GM21576 (cell line): Measurements from ENCODE around the gene TMTC1.
"Not testable (repeated sequence)": the region's sequence is repeated elsewhere in the genome, so short reads cannot be mapped to it uniquely, and the experiment has no call there.

Experiments
- ATAC-seq: cut with Tn5 transposase; IDR thresholded peaks from one replicate; pipeline ENCODE4 v1.9.1; 2021; ENCODE audit warnings: mild to moderate bottlenecking, moderate library complexity; ENCODE audit not compliant: unreplicated experiment

Gene TMTC1

DNA sequence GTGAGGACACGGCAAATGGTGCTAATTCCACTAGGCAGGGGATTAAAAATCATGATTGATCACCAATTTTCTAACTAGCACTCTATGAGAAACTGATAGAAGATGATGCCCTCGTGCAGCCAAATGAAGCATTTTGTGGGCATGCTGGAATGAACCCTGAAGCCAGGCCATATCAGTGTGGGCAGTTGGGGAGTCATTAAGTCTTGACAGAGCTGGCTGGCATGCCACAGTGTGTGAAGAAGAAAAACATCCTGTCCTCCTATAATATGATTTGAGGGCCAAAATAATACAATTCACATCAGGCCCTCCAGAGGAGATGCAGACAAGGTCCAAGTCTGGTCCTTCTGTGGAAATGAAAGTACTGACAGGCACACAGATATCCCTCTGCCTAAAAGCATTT is 107.1 kb downstream of the TMTC1 start:
- ATAC-seq: no peak

DNA sequence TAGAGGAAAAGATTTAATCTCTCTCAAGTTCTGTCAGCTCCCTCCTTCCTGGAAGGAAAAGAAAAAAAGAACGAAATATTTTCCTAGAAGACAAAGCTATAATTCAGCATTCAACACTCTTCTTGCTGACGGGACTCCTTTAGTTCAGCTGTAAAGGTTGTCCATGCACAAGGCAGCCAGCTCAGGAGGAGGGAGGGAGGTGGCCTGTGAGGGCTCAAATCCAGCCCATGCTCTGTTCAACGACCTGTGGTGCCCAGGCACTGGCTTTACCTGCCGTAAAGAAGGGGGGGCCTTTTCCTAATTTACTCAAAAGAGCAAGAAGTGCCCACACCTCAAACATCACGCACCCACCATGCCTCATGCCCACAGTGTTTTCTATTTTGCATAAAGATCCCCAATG is 109.3 kb downstream of the TMTC1 start:
- ATAC-seq: no peak

DNA sequence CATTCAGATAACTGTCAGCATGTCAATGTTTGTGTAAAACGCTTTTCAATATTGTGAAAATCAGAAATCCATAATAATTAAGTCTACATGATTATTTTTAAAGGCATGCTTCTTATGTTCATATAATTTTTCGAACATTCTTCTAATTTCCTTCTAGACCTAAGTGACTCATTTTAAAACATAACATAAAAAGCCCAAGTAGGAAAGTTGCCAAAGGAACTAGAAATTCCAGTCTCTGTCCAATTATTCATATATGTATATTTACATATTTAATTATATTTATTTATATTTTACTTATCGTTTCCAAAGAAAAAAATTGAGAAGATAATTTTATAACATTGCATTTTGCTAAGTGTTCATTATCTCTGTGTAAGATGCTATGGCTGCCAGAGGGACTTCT is 110.4 kb downstream of the TMTC1 start:
- ATAC-seq: no peak

DNA sequence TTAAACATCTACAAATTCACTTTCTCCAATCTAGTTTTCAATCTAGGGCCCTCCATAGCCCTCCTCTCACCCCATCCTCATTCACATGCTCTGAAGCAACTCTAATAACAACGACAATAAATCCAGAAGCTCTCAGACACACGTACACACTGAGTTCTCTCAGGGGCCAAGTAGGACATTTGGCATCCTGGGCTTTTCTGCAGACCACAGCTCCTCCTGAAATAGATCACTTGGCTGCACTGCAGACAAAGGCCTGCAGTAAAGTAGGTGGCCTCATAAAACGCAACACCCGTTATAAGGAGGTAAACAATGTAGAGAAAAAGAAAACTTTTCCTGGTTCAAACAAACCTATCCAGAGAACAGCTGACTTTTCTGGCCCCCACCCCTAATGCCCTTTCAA is 111.2 kb downstream of the TMTC1 start:
- no peak for ATAC-seq

DNA sequence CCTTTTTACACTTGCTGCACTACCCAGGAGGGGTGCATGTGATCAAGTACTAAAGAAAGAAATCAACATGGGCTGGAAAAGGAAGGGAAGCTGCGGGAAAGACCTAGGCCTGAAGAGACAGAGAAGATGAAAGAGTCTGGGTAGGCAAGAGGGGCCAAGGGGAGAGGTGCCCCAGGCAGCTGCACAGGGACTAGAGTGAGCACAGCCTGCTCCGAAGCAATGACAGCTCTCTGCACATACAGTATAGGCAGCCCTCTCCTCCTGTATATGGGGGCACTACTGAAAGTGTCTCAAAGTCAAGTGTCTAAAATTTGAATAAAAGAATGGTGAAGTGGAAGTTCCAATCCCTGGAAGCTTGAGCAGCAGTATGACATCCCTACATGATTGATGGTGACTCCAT is 112.0 kb downstream of the TMTC1 start:
- ATAC-seq: no peak

DNA sequence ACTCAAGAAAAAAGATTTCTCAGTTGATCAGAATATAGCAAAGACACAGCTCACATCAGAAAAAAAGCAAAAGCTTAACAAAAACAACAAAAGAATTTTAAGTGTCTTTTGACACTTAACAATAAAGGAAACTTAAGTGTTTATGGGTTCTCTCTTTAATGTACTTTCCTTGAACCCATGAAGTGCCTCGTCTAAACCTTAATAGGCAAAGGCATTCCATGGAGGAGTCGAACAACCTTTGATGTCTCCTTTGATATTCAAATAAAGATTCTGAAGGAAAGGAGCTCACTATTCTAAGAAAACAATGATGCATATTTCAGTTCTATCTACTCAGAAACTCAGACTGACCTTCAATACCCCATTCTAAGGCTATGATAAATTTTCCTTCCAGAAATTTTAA is 116.7 kb downstream of the TMTC1 start:
- ATAC-seq: no peak

DNA sequence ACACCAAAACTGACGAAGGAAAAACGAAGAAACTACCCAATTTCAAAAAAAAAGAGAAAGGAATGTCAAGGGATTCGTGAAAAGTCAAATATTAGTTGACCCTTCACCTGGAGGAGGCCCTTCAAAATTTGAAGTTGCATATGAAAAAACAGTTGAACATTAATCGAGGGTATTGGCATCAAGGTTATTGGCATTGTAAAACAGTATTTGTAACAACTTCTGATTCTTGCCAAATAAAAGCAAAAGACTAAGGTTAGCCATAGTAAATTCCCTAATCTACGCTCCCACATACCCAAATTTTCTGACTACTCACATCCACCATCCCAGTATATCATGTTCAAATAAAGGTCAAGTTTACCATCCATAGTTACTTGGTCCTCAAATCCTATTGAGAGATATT is 118.6 kb downstream of the TMTC1 start:
- ATAC-seq: no peak

DNA sequence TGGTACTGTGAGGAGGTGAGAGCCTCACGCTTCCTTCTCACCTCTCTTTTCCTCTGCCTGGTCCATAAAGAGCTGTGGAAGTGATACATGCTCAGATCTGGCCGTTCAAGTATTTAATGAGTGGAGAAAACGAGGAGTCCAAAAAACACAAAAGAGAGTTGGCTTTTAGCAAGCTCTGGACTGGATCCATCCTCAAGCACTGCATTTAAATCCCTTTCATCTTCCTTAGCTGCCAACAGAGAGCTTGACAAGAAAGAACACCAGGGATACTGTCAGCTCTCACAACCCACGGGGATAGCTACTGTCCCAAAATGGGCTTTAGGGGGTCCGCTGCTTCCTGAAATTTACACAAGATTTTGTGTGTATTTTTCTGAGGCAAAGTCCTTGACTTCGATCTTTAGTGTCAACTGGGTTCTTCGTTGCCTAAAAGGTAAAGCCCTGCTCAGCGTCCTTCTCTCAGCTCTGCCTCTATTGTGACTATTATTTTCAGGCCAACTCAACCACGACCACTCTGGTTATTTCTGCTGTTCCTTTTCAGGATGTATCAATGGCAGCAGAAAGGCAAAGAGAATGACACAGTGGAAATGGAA is 120.9 kb downstream of the TMTC1 start:
- no peak for ATAC-seq

DNA sequence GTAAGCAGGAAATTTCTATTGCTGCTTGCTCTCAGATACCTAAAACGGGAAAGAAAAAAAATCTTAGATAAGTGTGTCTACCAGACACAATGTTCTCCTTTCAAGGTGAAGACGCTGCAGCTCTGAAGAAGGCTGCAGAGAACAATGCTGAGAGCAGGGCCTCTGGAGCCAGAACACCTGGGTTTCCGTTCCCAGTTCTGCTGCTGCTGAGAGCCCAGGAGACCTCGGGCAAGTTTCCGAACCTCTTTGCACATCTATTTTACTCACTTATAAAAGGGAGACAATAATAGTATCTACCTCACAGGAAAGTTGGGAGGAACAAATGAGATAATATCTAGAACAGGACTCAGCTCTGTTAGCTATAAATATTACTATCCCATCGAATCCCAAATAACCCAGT is 122.9 kb downstream of the TMTC1 start:
- no peak for ATAC-seq

DNA sequence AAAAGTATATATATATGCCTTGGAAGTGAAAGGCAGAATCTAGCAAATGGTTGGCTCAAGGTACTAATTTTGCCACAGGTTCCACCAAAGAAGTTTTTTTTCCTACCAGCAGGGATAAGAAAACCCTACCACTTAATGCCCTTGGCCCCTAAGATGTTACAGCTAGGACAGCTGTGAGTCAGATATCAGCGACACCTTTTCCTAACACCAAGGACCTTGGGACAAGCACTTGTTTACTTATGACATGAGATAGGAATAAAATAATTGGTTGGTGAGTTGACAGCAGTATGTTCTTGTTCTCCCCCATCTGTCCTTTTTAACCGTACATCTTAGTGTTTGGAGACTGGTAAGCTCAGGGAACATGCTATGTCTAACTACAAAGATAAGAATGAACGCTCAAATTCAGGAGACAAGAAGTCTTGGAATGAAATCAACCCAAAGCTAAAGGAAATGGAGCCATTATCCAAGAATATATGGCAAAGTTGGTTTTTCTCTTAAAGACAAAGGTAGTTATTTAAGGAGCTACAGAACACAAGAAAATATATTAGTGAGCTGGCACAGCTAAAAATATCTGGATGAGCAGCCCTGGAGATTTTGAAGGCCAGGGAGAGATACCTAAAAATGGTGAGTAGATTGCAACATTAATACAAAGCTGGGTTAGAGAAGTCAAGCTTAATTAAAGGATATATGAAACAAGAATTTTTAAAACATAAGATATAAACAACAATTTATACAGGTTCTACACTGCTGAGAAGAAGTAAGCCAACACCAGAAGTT is 126.8 kb downstream of the TMTC1 start:
- ATAC-seq: no peak

DNA sequence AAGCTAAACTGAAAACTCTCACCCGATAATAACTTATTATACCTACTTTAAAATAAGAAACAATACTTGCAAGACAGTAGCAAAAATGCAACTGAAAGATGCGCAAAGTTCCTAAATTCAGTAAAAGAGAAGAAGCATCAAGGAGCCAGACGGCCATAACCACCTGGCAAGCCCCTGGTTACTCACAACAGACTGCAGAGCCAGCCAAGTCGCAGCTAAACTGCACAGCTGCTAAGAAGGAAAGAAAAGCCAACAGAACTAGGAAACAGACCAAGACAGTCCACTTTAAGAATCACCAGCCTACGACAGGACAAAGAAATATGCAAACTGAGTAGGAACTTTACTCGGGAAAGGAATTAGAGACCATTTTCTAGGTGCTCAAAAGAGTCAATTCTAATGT is 127.9 kb downstream of the TMTC1 start:
- ATAC-seq: no peak

DNA sequence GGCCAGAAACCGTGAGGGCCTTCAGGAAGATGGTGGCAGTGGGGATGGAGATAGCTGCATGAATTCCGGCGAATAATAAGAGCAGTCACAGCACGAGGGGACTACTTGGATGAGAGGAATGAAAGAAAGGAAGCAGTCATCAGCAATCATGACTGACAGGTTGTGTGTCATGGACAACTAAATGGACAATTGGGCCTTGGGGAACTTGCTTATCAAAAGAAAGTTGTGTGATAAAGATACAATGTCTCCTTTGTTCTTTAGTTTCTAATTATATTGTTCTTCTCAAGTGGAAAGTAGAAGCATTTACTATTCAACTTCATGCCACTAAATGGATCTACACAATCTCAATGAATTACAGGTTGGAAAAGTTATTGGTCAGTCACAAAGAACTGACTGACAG is 130.5 kb downstream of the TMTC1 start:
- no peak for ATAC-seq

DNA sequence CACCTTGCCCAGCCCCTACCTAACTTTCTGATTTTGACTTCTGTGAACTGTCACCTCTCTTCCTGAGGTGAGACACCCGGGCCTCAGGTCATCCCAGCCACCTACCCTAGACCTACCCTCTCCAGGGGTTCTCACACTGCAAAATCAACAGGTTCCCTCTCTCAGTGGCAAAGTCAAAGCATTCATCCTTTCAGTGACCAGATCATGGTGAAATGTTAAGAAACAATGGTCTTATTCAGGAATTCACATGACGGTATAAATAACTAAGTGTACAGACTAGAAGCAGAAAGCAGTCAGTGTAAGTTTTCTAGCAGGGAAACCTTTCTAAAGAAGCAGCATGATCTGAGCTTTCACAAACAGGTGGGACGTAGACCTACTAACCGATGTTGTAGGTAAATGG is 133.4 kb downstream of the TMTC1 start:
- ATAC-seq: no peak

DNA sequence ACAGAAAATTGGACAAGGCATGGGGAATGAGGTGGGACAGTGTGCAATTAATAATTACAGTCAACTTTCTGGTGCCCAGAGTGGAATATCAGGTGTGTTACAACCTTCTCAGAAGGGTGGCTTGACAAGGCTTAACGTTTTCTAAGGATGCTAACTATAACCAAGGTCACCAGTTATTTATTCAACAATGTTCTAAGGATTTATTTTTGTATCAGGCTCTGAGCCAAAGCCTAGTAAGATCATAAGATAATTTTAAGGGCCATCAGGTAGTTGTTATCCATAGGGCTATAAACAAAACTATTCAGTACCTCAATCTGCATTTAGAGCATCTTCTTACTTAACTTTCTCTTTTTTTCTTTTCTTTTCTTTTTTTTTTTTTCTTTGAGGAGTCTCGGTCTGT is 134.0 kb downstream of the TMTC1 start:
- no peak for ATAC-seq

DNA sequence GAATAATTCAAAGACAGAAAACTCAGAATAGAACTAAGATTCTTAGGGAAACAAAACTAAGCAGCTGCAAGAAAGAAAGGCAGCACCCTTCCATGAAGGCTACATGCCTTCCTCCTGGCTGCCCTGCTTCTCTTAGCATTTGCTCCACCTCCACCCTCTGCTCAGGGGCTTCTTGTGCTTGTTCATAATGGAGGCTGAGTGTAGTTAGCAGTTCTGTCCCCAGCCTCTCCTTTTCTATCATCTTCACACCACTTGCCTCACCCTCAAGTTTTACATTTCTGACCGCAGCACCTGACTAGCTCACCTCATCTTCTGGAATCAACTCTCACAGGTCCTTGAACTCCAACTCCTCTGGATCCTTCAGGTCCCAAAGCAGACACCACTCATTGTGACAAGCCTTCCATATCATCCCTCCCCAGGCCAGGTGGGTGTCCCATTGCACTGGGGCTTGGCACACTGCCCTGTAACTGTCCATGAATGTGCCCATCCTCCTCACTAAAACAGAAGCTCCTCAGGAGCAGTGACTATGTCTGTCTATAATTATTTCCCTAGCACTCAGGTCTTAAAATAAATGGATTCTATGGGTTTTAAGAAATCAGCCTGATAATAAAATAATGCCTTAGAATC is 139.1 kb downstream of the TMTC1 start:
- ATAC-seq: no peak

DNA sequence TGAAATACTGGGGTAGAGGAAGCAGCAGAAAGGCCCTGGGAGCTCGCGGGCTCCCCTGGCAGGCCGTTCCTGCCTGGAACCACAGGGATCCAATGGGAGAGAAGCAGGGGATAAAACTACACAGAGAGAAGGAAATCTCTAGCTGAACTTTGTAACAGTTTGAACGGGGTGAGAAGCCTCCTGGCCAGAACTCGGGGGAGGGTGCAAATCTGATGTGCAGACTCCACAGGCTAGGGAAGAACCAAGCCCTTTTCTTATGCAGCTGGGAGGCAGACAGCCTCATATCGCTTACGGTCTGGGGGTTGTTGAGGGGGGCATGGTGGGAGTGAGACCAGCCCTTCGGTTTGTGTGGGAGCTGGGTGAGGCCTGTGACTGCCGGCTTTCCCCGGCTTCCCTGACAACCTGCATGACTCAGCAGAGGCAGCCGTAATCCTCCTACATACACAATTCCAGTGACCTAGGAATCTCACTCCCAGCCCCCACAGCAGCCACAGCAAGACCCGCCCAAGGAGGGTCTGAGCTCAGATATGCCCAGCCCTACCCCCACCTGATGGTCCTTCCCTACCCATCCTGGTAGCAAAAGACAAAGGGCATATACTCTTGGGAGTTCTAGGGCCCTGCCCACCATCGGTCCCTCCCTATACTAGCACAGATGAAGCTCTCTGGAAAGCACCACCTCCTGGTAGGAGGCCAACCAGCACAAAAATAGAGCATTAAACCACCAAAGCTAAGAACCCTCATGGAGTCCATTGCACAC is 143.0 kb downstream of the TMTC1 start:
- ATAC-seq: no peak

DNA sequence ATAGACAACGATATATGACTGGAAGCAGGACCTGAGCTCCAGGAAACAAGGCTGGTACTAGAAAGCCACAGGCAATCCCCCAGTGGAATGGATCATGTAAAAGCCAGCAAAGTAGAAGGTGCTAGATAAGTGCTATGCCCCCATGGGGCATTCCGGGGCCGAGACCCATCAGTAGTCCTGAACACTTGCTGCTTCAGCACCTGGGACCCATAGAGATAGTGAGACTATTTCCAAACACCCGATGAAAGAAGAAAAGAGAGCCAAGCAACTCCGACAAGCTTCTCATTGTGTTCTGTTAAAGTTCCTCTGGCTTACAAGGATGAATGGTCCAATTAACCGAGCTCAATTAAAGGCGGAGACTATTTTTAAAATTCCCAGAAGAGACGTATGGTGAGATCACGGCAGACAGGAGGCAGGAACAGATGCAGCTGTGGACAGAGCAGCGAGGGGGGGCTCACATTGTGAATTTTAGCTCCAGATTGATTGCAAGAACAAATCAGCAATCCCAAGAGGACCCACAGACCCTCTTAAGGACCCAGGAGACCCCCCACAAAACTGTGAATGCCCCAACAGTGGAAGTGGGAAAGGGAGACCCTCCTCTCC is 143.7 kb downstream of the TMTC1 start:
- ATAC-seq: no peak

DNA sequence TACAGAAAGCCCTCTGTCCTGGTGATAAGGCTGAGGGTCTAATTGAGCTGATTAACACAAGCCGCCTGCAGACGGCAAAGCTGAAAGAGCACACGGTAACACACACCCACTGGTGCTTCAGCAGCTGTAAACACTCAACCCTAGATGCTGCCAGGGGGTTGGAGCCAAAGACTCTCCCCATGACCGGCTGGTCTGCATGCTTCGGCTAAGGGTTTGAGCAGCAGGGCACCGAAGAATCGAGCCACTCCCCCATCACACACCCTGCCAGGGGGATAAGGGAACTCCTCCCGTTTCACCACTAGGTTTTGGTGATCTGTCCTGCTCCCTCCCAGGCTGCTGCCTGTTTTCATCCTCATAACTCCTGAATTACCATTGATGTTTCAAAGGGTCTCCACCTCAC is 145.2 kb downstream of the TMTC1 start:
- no peak for ATAC-seq

DNA sequence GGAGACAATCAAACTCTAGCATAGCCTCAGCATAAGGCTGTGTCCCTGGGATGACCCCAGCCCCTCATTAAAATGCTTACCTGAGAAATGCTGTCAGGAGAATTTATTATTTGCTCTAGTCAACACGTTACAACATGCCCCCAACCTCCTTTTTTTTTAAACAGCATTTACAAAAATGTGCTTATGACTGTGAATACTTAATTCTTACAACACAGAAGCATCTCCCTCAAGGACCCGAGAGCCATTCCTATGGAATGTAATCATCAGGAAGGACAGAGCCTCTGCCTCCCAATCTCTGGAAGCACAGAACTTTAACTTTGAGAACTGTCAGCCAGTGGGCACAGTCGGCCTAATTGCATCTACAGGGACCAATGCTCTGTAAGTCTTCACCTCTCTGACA is 149.7 kb downstream of the TMTC1 start:
- ATAC-seq: no peak

DNA sequence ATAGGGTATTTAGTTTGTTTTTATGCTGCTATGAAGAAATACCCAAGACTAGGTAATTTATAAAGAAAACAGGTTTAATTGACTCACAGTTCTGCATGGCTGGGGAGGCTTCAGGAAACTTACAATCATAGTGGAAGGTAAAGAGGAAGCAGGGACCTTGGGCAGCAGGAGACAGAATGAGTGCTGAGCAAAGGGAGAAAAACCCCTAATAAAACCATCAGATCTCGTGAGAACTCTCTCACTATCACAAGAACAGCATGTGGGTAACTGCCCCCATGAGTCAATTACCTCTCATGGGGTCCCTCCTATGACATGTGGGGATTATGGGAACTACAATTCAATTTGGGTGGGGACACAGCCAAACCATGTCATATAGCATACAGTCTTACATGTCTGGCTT is 153.6 kb downstream of the TMTC1 start:
- ATAC-seq: not testable (repeated sequence)

DNA sequence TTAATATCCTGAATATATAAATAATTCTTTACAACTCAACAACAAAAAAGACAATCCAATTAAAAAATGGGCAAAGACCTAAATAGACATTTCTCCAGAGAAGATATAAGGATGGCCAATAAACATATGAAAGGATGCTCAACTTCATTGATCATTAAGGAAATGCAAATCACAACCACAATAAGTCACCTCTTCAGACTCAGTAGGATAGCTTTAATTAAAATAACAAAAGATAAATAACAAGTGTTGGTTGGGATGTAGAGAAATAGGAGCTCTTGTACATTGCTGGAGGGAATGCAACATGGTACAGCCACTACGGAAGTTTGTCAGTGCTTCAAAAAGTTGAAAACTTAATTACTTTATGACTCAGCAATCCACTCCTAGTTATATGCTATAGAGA is 156.5 kb downstream of the TMTC1 start:
- no peak for ATAC-seq
